NCI-H2196 treated with DMSO at 0.1 percent for 48 hours (cell line): Measurements from ENCODE around the gene TUBB2A.
"Not testable (repeated sequence)": the region's sequence is repeated elsewhere in the genome, so short reads cannot be mapped to it uniquely, and the experiment has no call there.

ENCODE experiments used
- DNase-seq: peaks from one replicate; lab custom pipeline; 2025; ENCODE audit not compliant: unreplicated experiment; lab: John Stamatoyannopoulos, UW

TUBB2A gene

GRCh38 chr6:3156184-3157130 is 887 bp downstream of the TUBB2A start:
- DNase-seq: not testable (repeated sequence)

- not testable (repeated sequence) for DNase-seq
Measured at GRCh38 chr6:3155416-3155815, 1.9 kb downstream of the TUBB2A start.

- no peak for DNase-seq
Measured at GRCh38 chr6:3152689-3153088, 4.7 kb downstream of the TUBB2A start.

- DNase-seq: no peak
Measured at GRCh38 chr6:3151691-3152090, 5.7 kb downstream of the TUBB2A start.

GRCh38 chr6:3147914-3148757 is 9.2 kb downstream of the TUBB2A start:
- peak; percentile 23 for DNase-seq

- no peak for DNase-seq
Measured at GRCh38 chr6:3144571-3144970, 12.8 kb downstream of the TUBB2A start.

- no peak for DNase-seq
Measured at GRCh38 chr6:3143158-3143557, 14.2 kb downstream of the TUBB2A start.

- no peak for DNase-seq
Measured at GRCh38 chr6:3142536-3142935, 14.8 kb downstream of the TUBB2A start.

- no peak for DNase-seq
Measured at GRCh38 chr6:3140201-3140600, 17.1 kb downstream of the TUBB2A start.

GRCh38 chr6:3139090-3139903 is 18.0 kb downstream of the TUBB2A start:
- peak; percentile 82 for DNase-seq

GRCh38 chr6:3138341-3138740 is 19.0 kb downstream of the TUBB2A start:
- DNase-seq: no peak

GRCh38 chr6:3137873-3138272 is 19.5 kb downstream of the TUBB2A start:
- DNase-seq: not testable (repeated sequence)

GRCh38 chr6:3137057-3137777 is 20.1 kb downstream of the TUBB2A start:
- no peak for DNase-seq

GRCh38 chr6:3136292-3137011 is 20.9 kb downstream of the TUBB2A start:
- DNase-seq: no peak

- DNase-seq: no peak
Measured at GRCh38 chr6:3135668-3136291, 21.6 kb downstream of the TUBB2A start.

- DNase-seq: no peak
Measured at GRCh38 chr6:3133515-3133914, 23.8 kb downstream of the TUBB2A start.

GRCh38 chr6:3131695-3132094 is 25.6 kb downstream of the TUBB2A start:
- DNase-seq: no peak

- no peak for DNase-seq
Measured at GRCh38 chr6:3128356-3129108, 28.8 kb downstream of the TUBB2A start.

GRCh38 chr6:3125815-3126214 is 31.5 kb downstream of the TUBB2A start:
- DNase-seq: no peak
